HCT116 (cell line): ENCODE results near the gene PI16. TPM values are rescaled to one million over a fixed set of nuclear protein-coding genes. Genes with fewer than 3 reads are reported as not detected.

Source experiments
- ATAC-seq: fragments of 200-7000 bp; cut with Tn5 transposase; 2 replicates; pipeline ENCODE4 v1.9.1; 2020; ENCODE audit warnings: mild to moderate bottlenecking, moderate library complexity
- BruUV-seq: library from RNA; stranded (reverse); fragments of 400-500 nt; replicated peaks from 2 replicates; lab custom pipeline; 2021; lab: Mats Ljungman, UMichigan
- CTCF ChIA-PET: fragments of 300-600 bp; sonication (Branson Sonifier 250); formaldehyde crosslinking; loops from one replicate; lab custom pipeline; 2021; ENCODE audit warnings: antibody characterized with exemption; lab: Charles Lee
- POLR2A ChIA-PET: fragments of 300-600, 350-600 bp; sonication (Branson Sonifier 250); formaldehyde crosslinking; loops from one replicate; lab custom pipeline; 2021; ENCODE audit warnings: antibody characterized with exemption; lab: Charles Lee
- RAD21 ChIA-PET, 2 experiments: fragments of 300-600 bp; sonication (Branson Sonifier 250); formaldehyde crosslinking; loops; one replicate each; lab custom pipeline; 2023; ENCODE audit warnings: low total read pairs in 2 of 2; ENCODE audit not compliant: uncharacterized antibody in 2 of 2, unreplicated experiment in 2 of 2, low non-redundant PET in 1 of 2; lab: Charles Lee
- DNase-seq: peaks from one replicate; pipeline ENCODE4 v3.0.0-alpha.2; 2010; ENCODE audit warnings: low read depth, low spot score
- H2AFZ ChIP-seq: fragments of 200-600 bp; shearing (Covaris generic), sonication (generic); 2 replicates; pipeline ENCODE4 v1.6.1; 2017; ENCODE audit warnings: low read depth, mixed run types, mixed read lengths, antibody characterized with exemption, low read length; ENCODE audit not compliant: poor library complexity, severe bottlenecking
- H3K27ac ChIP-seq: 2 replicates; pipeline ENCODE4 v1.5.1; 2012; ENCODE audit warnings: low read depth, low read length
- H3K27me3 ChIP-seq: fragments of 200-600 bp; sonication (generic); 2 replicates; pipeline ENCODE4 v1.6.1; 2016; ENCODE audit warnings: mixed run types, low read length, mixed read lengths; ENCODE audit not compliant: insufficient read depth
- H3K36me3 ChIP-seq, 2 experiments: fragments of 200-500 bp in 1 of 2; fragments of 200-600 bp in 1 of 2; sonication (Bioruptor generic) in 1 of 2; sonication (generic) in 1 of 2; 2 replicates each; pipeline versions ENCODE4 v1.5.1 to v1.6.1; 2014 to 2016; ENCODE audit warnings: low read length in 2 of 2, inconsistent platforms in 1 of 2, mixed read lengths in 1 of 2, mixed run types in 1 of 2; ENCODE audit not compliant: insufficient read depth in 2 of 2, control insufficient read depth in 1 of 2
- H3K4me1 ChIP-seq, 2 experiments: fragments of 200-600 bp in 1 of 2; sonication (generic) in 1 of 2; 2 replicates each; pipeline versions ENCODE4 v1.5.1 to v1.6.1; 2012 to 2017; ENCODE audit warnings: low read length in 2 of 2, inconsistent platforms in 1 of 2, mild to moderate bottlenecking in 1 of 2, mixed read lengths in 1 of 2, mixed run types in 1 of 2, moderate library complexity in 1 of 2; ENCODE audit not compliant: insufficient read depth in 2 of 2, control insufficient read depth in 1 of 2
- H3K4me2 ChIP-seq: fragments of 200-600 bp; sonication (generic); 2 replicates; pipeline ENCODE4 v1.6.1; 2017; ENCODE audit warnings: mixed run types, low read length, mixed read lengths
- H3K4me3 ChIP-seq, 2 experiments: fragments of 200-600 bp in 1 of 2; sonication (generic) in 1 of 2; replicated peaks in 1 of 2; 2 replicates each; pipeline ENCODE4 v1.5.1; 2011 to 2016; ENCODE audit warnings: low read length in 2 of 2, control low read depth in 1 of 2, low read depth in 1 of 2, mild to moderate bottlenecking in 1 of 2, mixed read lengths in 1 of 2, mixed run types in 1 of 2
- H3K79me2 ChIP-seq: fragments of 200-600 bp; sonication (generic); 2 replicates; pipeline ENCODE4 v1.6.1; 2017; ENCODE audit warnings: mild to moderate bottlenecking, mixed run types, low read length, moderate library complexity, mixed read lengths; ENCODE audit not compliant: insufficient read depth
- H3K9ac ChIP-seq: fragments of 200-600 bp; sonication (generic); 2 replicates; pipeline ENCODE4 v1.6.1; 2016; ENCODE audit warnings: low read length, mixed read lengths
- H3K9me2 ChIP-seq: fragments of 200-600 bp; sonication (generic), shearing (Covaris generic); 2 replicates; pipeline ENCODE4 v1.6.1; 2017; ENCODE audit warnings: mixed run types, mild to moderate bottlenecking, moderate library complexity; ENCODE audit not compliant: insufficient read depth
- H3K9me3 ChIP-seq, 2 experiments: fragments of 200-500 bp in 1 of 2; fragments of 200-600 bp in 1 of 2; sonication (Bioruptor generic) in 1 of 2; sonication (generic) in 1 of 2; 2 replicates each; pipeline ENCODE4 v1.6.1; 2014 to 2017; ENCODE audit warnings: low read length in 2 of 2, mixed read lengths in 2 of 2, inconsistent platforms in 1 of 2, low read depth in 1 of 2, mild to moderate bottlenecking in 1 of 2, mixed run types in 1 of 2, moderate library complexity in 1 of 2; ENCODE audit not compliant: control insufficient read depth in 1 of 2, insufficient read depth in 1 of 2
- H4K20me1 ChIP-seq: fragments of 200-600 bp; sonication (generic), shearing (Covaris generic); 2 replicates; pipeline ENCODE4 v1.6.1; 2017; ENCODE audit warnings: mixed run types, mild to moderate bottlenecking, moderate library complexity; ENCODE audit not compliant: insufficient read depth
- POLR2A ChIP-seq: IDR thresholded peaks from 2 replicates; pipeline ENCODE4 v1.7.0; 2011; ENCODE audit warnings: borderline replicate concordance; ENCODE audit not compliant: insufficient read depth, insufficient read length; ENCODE audit errors: extremely low read depth
- SIN3A ChIP-seq: IDR thresholded peaks from 2 replicates; pipeline ENCODE4 v1.6.1; 2012; ENCODE audit warnings: low read depth
- SP1 ChIP-seq: IDR thresholded peaks from 2 replicates; pipeline ENCODE4 v1.6.1; 2012; ENCODE audit warnings: low read depth
- YY1 ChIP-seq: IDR thresholded peaks from 2 replicates; pipeline ENCODE4 v1.6.1; 2011; ENCODE audit warnings: low read length, low read depth, moderate library complexity, mild to moderate bottlenecking; ENCODE audit not compliant: insufficient replicate concordance; ENCODE audit errors: extremely low read depth
- ZNF274 ChIP-seq: fragments of 200-500 bp; sonication (Bioruptor generic); IDR thresholded peaks from 2 replicates; pipeline ENCODE4 v1.6.1; 2014; ENCODE audit warnings: mild to moderate bottlenecking, low read depth, low read length, inconsistent platforms
- intact Hi-C: fragments of 100-400 bp; cut with micrococcal nuclease; formaldehyde crosslinking; loops from 2 replicates; pipeline ENCODE4 v1.10.0; 2022
- total RNA-seq: library from RNA; stranded (reverse); gene quantifications from one replicate; pipeline ENCODE4 v1.2.1, GENCODE V29; 2021; ENCODE audit not compliant: unreplicated experiment
- TF ChIP-seq, protein P1 (sequence below): IDR thresholded peaks from 2 replicates; pipeline ENCODE4 v1.6.1; 2012; ENCODE audit warnings: low read depth

Gene PI16
- total RNA-seq, 1 experiment from 2014 or later: 0.59 TPM

DNA sequence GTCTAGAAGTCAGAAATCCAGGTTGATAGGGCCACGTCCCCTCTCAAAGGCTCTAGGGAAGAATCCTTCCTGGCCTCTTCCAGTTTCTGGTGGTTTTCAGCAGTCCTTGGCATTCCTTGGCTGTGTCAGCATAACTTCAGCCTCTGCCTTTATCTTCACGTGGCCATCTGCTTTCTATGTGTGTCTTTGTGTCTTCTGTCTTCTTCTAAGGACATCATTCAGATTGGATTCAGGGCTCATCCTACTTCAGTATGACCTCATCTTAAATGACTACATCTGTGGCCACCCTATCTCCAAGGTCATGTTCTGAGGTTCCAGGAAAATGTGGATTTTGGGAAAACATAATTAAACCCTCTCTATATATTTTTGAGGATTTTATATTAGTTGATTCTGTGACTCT, 45.8 kb upstream of the PI16 start:
- DNase-seq (no peak), ATAC-seq (no peak)
- POLR2A ChIA-PET: no interaction called here
- no peaks in the 10 kb centered on the region for H3K79me2 ChIP-seq
- no peak overlapping the region for H3K4me2 ChIP-seq
- CTCF ChIA-PET: no interaction called here
- peaks cover 16 to 19% of the 10 kb centered on the region in 2 experiments for H3K4me1 ChIP-seq
- H3K27me3 ChIP-seq: no peaks in the 10 kb centered on the region
- RAD21 ChIA-PET: interaction anchor here in 1 of 2 experiments (0.7 kb wide), 1 partner anchor 21 kb away, joined by 5 read pairs; no protein-coding TSS in a partner anchor
- intact Hi-C loops: no loop called here
- H3K9ac ChIP-seq: no peak overlapping the region
- H3K9me2 ChIP-seq: no peaks in the 10 kb centered on the region
- 0 out of 4 replicates have a peak, but pooled peaks cover 0 to 3% of the 10 kb centered on the region in 2 experiments for H3K36me3 ChIP-seq
- no peak for TF ChIP-seq POLR2A
- TF ChIP-seq, protein P1, sequence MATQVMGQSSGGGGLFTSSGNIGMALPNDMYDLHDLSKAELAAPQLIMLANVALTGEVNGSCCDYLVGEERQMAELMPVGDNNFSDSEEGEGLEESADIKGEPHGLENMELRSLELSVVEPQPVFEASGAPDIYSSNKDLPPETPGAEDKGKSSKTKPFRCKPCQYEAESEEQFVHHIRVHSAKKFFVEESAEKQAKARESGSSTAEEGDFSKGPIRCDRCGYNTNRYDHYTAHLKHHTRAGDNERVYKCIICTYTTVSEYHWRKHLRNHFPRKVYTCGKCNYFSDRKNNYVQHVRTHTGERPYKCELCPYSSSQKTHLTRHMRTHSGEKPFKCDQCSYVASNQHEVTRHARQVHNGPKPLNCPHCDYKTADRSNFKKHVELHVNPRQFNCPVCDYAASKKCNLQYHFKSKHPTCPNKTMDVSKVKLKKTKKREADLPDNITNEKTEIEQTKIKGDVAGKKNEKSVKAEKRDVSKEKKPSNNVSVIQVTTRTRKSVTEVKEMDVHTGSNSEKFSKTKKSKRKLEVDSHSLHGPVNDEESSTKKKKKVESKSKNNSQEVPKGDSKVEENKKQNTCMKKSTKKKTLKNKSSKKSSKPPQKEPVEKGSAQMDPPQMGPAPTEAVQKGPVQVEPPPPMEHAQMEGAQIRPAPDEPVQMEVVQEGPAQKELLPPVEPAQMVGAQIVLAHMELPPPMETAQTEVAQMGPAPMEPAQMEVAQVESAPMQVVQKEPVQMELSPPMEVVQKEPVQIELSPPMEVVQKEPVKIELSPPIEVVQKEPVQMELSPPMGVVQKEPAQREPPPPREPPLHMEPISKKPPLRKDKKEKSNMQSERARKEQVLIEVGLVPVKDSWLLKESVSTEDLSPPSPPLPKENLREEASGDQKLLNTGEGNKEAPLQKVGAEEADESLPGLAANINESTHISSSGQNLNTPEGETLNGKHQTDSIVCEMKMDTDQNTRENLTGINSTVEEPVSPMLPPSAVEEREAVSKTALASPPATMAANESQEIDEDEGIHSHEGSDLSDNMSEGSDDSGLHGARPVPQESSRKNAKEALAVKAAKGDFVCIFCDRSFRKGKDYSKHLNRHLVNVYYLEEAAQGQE: no peak
- no peak for TF ChIP-seq SIN3A
- no peak for TF ChIP-seq SP1
- H3K4me3 ChIP-seq: no peak overlapping the region
- H3K27ac ChIP-seq: no peak overlapping the region
- BruUV-seq: no TSS peak
- no peaks in the 10 kb centered on the region for H3K9me3 ChIP-seq
- no peaks in the 10 kb centered on the region for H4K20me1 ChIP-seq
- no peak overlapping the region for H2AFZ ChIP-seq

DNA sequence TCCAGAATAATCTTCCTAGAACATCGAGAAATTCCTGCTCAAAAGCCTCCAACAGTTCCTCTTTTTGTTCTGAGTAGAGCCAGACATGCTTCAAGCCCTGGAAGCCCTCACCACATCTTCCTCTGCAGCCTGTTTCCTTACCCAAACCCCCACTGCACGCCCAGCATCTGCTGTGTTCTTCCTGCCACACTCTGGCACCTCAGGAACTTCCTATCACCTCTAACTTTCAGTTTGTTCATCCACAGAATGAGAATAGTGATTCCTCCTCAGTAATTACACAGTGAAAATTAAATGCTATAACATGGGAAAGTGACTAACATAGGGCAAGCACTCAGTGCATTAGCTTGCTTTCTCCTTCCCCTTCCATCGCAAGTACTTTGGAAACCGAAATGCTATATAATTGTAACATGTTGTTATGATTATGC, 42.5 kb upstream of the PI16 start:
- no peaks in the 10 kb centered on the region for H3K9me2 ChIP-seq
- H3K27ac ChIP-seq: no peak overlapping the region
- no peaks in the 10 kb centered on the region for H3K9me3 ChIP-seq
- no peak overlapping the region for H3K9ac ChIP-seq
- ChIA-PET CTCF (no interaction called here), POLR2A (no interaction called here)
- H3K27me3 ChIP-seq: no peaks in the 10 kb centered on the region
- intact Hi-C loops: loop anchor here (10.0 kb wide), 1 partner anchor 293 kb away; no protein-coding TSS in a partner anchor
- H3K36me3 ChIP-seq: peaks cover 5 to 6% of the 10 kb centered on the region in 2 experiments; a peak in 2 of 4 replicates
- no peak overlapping the region for H2AFZ ChIP-seq
- no peaks in the 10 kb centered on the region for H4K20me1 ChIP-seq
- DNase-seq: no peak
- H3K4me3 ChIP-seq: no peak overlapping the region
- H3K79me2 ChIP-seq: no peaks in the 10 kb centered on the region
- no TSS peak for BruUV-seq
- TF ChIP-seq YY1: no peak
- TF ChIP-seq ZNF274: no peak
- TF ChIP-seq, protein P1: no peak
- TF ChIP-seq, all 23 proteins: peak for 0
- H3K4me2 ChIP-seq: peak overlapping the region; percentile 44; the same call in 1 of the 2 replicates
- RAD21 ChIA-PET: no interaction called here
- peaks cover 24 to 47% of the 10 kb centered on the region in 2 experiments for H3K4me1 ChIP-seq
- no peak for ATAC-seq
